ENCODE measurements around the gene TMEM8B. TPM values are rescaled to one million over a fixed set of nuclear protein-coding genes. Genes with fewer than 3 reads are reported as not detected.

Gene TMEM8B
- total and polyA plus RNA-seq, 8 donors, result 6.4 to 30.7 (median 26.4) TPM

DNA sequence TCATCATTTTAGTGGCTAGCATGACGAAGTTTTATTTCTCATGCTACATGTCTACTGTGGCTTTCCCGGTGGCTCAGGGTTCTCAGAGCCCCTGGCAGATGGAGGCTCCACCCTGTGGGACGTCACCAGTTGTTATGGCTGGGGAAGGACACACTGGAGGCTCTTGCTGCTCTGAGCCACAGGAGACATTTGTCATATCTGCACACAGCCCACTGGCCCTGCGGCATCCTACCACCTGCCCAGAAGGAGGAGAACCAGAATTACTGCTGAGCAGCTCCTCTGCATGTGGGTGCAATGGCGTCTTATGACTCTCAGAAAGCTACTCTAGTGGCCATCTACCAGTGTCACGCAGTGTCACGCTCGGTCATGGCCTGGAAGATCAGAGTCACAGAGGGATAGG lies 34.6 kb downstream of the TMEM8B start:
- DNase-seq (no peak), ATAC-seq (no peak)
- Histone ChIP-seq H3K27me3 (peaks cover 0 to 68% of the 10 kb centered on the region in 2 donors), H3K4me1 (no peaks in the 10 kb centered on the region), H3K9me3 (no peaks in the 10 kb centered on the region), H3K27ac (no peak overlapping the region), H3K36me3 (no peaks in the 10 kb centered on the region), H3K4me3 (no peak overlapping the region)
- intact Hi-C loops (cut with DNase I), result no loop called here
- TF ChIP-seq, protein P1, sequence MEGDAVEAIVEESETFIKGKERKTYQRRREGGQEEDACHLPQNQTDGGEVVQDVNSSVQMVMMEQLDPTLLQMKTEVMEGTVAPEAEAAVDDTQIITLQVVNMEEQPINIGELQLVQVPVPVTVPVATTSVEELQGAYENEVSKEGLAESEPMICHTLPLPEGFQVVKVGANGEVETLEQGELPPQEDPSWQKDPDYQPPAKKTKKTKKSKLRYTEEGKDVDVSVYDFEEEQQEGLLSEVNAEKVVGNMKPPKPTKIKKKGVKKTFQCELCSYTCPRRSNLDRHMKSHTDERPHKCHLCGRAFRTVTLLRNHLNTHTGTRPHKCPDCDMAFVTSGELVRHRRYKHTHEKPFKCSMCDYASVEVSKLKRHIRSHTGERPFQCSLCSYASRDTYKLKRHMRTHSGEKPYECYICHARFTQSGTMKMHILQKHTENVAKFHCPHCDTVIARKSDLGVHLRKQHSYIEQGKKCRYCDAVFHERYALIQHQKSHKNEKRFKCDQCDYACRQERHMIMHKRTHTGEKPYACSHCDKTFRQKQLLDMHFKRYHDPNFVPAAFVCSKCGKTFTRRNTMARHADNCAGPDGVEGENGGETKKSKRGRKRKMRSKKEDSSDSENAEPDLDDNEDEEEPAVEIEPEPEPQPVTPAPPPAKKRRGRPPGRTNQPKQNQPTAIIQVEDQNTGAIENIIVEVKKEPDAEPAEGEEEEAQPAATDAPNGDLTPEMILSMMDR (IDR thresholded peaks at IDR 0.05), result no peak

DNA sequence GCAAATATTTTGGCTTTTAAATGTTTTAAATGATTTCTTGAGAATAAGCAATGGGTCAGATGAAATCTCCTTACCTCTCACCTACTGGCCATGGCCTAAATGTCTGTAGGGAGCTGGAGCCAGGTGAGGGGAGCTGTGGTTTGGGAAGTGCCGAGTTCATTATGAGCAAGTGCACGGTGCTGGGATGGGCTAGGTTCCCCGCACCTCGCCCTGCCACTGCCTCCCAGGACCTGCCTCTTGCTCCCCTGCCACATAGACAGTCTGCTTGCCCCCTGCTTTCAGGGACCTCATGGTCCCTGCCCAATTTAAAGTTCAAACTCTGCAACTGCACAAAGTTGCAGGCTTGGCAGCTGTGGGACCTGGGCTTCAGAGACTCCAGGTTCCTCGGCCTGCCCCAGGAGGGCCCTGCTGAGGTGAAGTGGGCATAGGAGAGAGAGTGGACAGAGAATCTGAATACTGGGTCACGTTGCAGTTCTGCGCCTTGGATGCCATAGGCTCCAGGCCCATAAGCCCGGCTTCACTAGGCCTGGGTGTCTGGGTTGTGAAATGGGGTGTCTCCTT lies 35.7 kb downstream of the TMEM8B start:
- Histone ChIP-seq H3K36me3 (no peaks in the 10 kb centered on the region), H3K27me3 (peaks cover 0 to 65% of the 10 kb centered on the region in 2 donors), H3K4me1 (no peaks in the 10 kb centered on the region), H3K4me3 (no peak overlapping the region), H3K9me3 (no peaks in the 10 kb centered on the region), H3K27ac (no peak overlapping the region)
- ATAC-seq, result no peak
- TF ChIP-seq, protein P1 (IDR thresholded peaks at IDR 0.05), result no peak
- no peak for DNase-seq
- intact Hi-C loops (cut with DNase I), result no loop called here

DNA sequence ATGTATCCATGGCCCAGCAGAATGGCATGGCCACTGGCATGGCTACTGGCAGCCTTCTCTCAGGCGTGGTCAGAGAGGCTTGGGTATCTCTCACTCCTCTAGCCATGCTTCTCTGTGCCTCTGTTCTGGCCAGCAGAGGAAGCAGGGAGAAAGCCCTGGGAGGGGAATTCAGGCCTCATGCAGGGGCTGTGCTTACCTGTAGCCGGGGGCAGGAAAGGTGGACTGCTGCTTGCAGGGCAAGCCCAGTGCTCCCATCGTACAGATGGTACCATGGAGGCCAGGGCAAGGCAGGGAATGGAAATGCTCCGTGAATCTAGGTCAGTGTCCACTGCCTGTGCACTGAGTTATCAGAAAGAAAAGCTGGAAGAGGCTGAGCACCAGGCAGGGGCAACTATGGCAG lies 38.5 kb downstream of the TMEM8B start:
- Histone ChIP-seq H3K36me3 (no peaks in the 10 kb centered on the region), H3K4me1 (no peaks in the 10 kb centered on the region), H3K9me3 (no peaks in the 10 kb centered on the region), H3K4me3 (no peak overlapping the region), H3K27me3 (peaks cover 0 to 48% of the 10 kb centered on the region in 2 donors), H3K27ac (no peak overlapping the region)
- ATAC-seq (no peak), DNase-seq (no peak)
- intact Hi-C loops (cut with DNase I), result no loop called here
- TF ChIP-seq, protein P1 (IDR thresholded peaks at IDR 0.05), result no peak

DNA sequence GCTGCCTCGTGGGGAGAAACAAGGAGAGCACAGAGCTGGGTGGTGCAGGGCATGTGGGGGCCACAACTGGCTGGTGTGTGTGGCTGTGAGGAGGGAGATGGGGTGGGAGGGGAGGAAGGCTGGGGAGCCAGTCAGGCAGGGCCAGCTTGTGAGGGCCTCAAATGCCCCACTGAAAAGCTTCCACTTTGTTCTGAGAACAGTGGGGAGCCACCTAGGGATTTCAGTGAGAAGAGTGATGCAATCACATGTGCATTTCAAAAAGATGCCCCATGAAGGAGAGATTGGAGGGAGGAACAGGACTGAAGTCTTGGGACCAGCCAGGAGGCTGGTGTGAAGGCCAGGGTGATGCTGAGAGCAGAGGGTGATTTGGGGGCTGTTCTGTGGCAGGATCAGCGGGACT lies 39.9 kb downstream of the TMEM8B start:
- no peaks in the 10 kb centered on the region for H3K4me1 ChIP-seq
- no peaks in the 10 kb centered on the region for H3K36me3 ChIP-seq
- H3K9me3 ChIP-seq, result no peaks in the 10 kb centered on the region
- no peak overlapping the region for H3K4me3 ChIP-seq
- peaks cover 0 to 36% of the 10 kb centered on the region in 2 donors for H3K27me3 ChIP-seq
- H3K27ac ChIP-seq, result no peak overlapping the region
- intact Hi-C loops (cut with DNase I), result no loop called here
- DNase-seq, result no peak
- no peak for ATAC-seq
- TF ChIP-seq, protein P1 (IDR thresholded peaks at IDR 0.05), result no peak

DNA sequence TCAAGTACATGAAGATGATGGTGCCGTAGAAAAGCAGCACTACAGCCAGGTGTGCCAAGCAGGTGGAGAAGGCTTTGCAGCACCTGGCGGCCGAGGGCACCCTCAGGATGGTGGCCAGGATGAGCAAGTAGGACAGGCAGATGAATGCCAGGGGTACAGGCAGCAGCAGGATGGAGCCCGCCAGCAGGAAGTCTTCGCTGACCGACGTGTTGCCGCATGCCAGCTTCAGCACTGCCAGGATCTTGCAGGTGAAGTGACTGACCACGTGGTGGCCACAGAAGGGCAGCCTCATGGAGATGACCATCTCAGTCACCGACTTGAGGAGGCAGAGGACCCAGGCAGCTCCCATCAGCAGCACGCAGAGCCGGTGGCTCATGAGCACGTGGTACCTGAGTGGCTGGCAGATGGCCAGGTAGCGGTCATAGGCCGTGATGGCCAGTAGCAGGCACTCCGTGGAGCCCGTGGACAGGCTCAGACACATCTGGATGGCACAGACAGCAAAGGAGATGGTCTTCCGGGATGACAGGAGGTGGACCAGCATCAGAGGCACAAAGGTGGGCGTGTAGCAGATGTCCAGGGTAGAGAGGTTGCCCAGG lies 40.7 kb downstream of the TMEM8B start:
- Histone ChIP-seq H3K36me3 (no peaks in the 10 kb centered on the region), H3K4me3 (no peak overlapping the region), H3K27ac (no peak overlapping the region), H3K4me1 (no peaks in the 10 kb centered on the region), H3K9me3 (no peaks in the 10 kb centered on the region), H3K27me3 (peaks cover 0 to 28% of the 10 kb centered on the region in 2 donors)
- no peak for DNase-seq
- ATAC-seq, result no peak
- TF ChIP-seq, protein P1 (IDR thresholded peaks at IDR 0.05), result no peak
- intact Hi-C loops (cut with DNase I), result no loop called here
